ENCODE measurements around the gene EXOG. TPM values are rescaled to one million over a fixed set of nuclear protein-coding genes. Genes with fewer than 3 reads are reported as not detected.

The EXOG gene
- total and polyA plus RNA-seq, 2 donors from 2014 or later = 5.5 to 16.4 TPM

DNA sequence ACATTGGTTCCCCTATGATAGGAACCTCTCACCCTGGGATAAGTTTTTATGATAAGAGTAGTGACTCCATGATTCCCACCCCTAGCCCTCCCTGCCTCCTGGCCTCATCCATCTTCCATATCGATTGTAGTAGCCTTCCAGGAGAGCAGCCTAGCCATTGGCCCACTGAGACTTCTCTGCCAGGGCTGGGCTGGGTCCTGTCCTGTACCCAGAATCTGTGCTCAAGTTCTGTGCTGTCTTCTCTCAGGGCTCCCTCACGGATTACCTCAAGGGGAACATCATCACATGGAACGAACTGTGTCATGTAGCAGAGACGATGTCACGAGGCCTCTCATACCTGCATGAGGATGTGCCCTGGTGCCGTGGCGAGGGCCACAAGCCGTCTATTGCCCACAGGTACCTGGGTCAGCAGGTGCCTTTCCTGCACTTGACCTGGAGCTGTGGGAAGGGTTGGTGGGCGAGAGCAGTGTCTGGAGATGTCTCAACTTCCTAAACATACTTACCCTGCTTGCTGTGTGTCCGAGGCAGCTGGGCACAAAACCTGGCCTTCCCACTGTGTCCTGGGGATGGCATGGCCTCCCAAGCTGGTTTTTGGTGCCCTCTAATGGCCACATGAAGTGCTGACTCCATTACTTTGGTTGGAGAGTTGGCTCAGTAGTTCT lies 16.6 kb upstream of the EXOG start:
- peak in 4 of 5 donors; percentile 66 to 84 (median 72) for DNase-seq
- H3K9ac ChIP-seq (ENCODE audit: low read length in 3 of 3) = no peak overlapping the region
- H3K27me3 ChIP-seq (ENCODE audit: control insufficient read depth, insufficient read depth, low read length) = no peaks in the 10 kb centered on the region
- H3K9me3 ChIP-seq (ENCODE audit: control insufficient read depth in 2 of 3, insufficient read depth in 1 of 3, low read length in 3 of 3) = no peaks in the 10 kb centered on the region
- peaks cover 0 to 2% (median 0%) of the 10 kb centered on the region in 3 donors for H3K4me1 ChIP-seq (ENCODE audit: control insufficient read depth in 2 of 3, insufficient read depth in 2 of 3, low read depth in 1 of 3, low read length in 3 of 3)
- TF ChIP-seq, protein P1, sequence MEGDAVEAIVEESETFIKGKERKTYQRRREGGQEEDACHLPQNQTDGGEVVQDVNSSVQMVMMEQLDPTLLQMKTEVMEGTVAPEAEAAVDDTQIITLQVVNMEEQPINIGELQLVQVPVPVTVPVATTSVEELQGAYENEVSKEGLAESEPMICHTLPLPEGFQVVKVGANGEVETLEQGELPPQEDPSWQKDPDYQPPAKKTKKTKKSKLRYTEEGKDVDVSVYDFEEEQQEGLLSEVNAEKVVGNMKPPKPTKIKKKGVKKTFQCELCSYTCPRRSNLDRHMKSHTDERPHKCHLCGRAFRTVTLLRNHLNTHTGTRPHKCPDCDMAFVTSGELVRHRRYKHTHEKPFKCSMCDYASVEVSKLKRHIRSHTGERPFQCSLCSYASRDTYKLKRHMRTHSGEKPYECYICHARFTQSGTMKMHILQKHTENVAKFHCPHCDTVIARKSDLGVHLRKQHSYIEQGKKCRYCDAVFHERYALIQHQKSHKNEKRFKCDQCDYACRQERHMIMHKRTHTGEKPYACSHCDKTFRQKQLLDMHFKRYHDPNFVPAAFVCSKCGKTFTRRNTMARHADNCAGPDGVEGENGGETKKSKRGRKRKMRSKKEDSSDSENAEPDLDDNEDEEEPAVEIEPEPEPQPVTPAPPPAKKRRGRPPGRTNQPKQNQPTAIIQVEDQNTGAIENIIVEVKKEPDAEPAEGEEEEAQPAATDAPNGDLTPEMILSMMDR (IDR thresholded peaks at IDR 0.05; ENCODE audit: borderline replicate concordance, extremely low read depth, insufficient read depth) = peak; percentile 86
- FAIRE-seq = peak; percentile 60
- intact Hi-C loops (cut with DNase I) = no loop called here
- no peak overlapping the region for H3K27ac ChIP-seq (ENCODE audit: low read depth in 2 of 2, low read length in 2 of 2)
- H3K4me3 ChIP-seq (ENCODE audit: low read length in 3 of 3) = no peak overlapping the region
- peaks cover 17 to 38% (median 37%) of the 10 kb centered on the region in 3 donors for H3K36me3 ChIP-seq (ENCODE audit: control insufficient read depth in 2 of 3, insufficient read depth in 3 of 3, low read length in 3 of 3)

GRCh38 chr3:38480093-38480445 lies 16.1 kb upstream of the EXOG start:
- peaks cover 0 to 2% (median 0%) of the 10 kb centered on the region in 3 donors for H3K4me1 ChIP-seq (ENCODE audit: control insufficient read depth in 2 of 3, insufficient read depth in 2 of 3, low read depth in 1 of 3, low read length in 3 of 3)
- DNase-seq = no peak
- TF ChIP-seq, protein P1 (IDR thresholded peaks at IDR 0.05; ENCODE audit: borderline replicate concordance, extremely low read depth, insufficient read depth) = no peak
- no peak for FAIRE-seq
- no peaks in the 10 kb centered on the region for H3K9me3 ChIP-seq (ENCODE audit: control insufficient read depth in 2 of 3, insufficient read depth in 1 of 3, low read length in 3 of 3)
- H3K27me3 ChIP-seq (ENCODE audit: control insufficient read depth, insufficient read depth, low read length) = no peaks in the 10 kb centered on the region
- no peak overlapping the region for H3K4me3 ChIP-seq (ENCODE audit: low read length in 3 of 3)
- intact Hi-C loops (cut with DNase I) = no loop called here
- H3K9ac ChIP-seq (ENCODE audit: low read length in 3 of 3) = no peak overlapping the region
- no peak overlapping the region for H3K27ac ChIP-seq (ENCODE audit: low read depth in 2 of 2, low read length in 2 of 2)
- peaks cover 17 to 38% (median 37%) of the 10 kb centered on the region in 3 donors for H3K36me3 ChIP-seq (ENCODE audit: control insufficient read depth in 2 of 3, insufficient read depth in 3 of 3, low read length in 3 of 3)

DNA sequence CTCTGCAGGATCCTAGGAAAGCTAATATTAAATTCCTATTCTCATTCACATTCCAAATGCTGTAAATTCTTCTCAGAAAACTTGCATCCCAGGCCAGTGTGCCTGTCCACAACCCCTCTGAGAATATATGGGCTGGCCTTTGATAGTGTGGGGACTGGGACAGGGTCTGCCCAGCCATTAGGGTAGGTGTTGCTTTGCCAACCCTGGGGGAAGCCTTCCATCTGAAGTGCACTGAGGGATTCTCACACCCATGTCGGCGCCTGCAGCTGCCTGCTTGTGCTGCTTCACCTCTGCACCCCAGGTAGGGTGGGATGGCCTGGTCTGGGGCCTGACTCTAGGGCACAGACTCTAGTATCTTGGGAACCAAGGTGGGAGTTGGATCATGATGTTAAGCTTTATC lies 15.2 kb upstream of the EXOG start:
- H3K4me1 ChIP-seq (ENCODE audit: control insufficient read depth in 2 of 3, insufficient read depth in 2 of 3, low read depth in 1 of 3, low read length in 3 of 3) = peaks cover 0 to 2% (median 0%) of the 10 kb centered on the region in 3 donors
- DNase-seq (no peak), FAIRE-seq (no peak)
- intact Hi-C loops (cut with DNase I) = no loop called here
- H3K27me3 ChIP-seq (ENCODE audit: control insufficient read depth, insufficient read depth, low read length) = no peaks in the 10 kb centered on the region
- H3K4me3 ChIP-seq (ENCODE audit: low read length in 3 of 3) = no peak overlapping the region
- no peak overlapping the region for H3K27ac ChIP-seq (ENCODE audit: low read depth in 2 of 2, low read length in 2 of 2)
- no peak overlapping the region for H3K9ac ChIP-seq (ENCODE audit: low read length in 3 of 3)
- peaks cover 17 to 38% (median 37%) of the 10 kb centered on the region in 3 donors for H3K36me3 ChIP-seq (ENCODE audit: control insufficient read depth in 2 of 3, insufficient read depth in 3 of 3, low read length in 3 of 3)
- H3K9me3 ChIP-seq (ENCODE audit: control insufficient read depth in 2 of 3, insufficient read depth in 1 of 3, low read length in 3 of 3) = no peaks in the 10 kb centered on the region
- TF ChIP-seq, protein P1 (IDR thresholded peaks at IDR 0.05; ENCODE audit: borderline replicate concordance, extremely low read depth, insufficient read depth) = no peak

Data from kidney (tissue), 14 donors.